GM12878 (cell line): Measurements from ENCODE around the gene MEG3. TPM values are rescaled to one million over a fixed set of nuclear protein-coding genes. Genes with fewer than 3 reads are reported as not detected.

Experiments
- ATAC-seq: fragments of 200-7000 bp; cut with Tn5 transposase; 3 replicates; pipeline ENCODE4 v1.9.1; 2020; ENCODE audit warnings: mild to moderate bottlenecking, moderate library complexity
- BruUV-seq: library from RNA; stranded (reverse); fragments of 400-500 nt; replicated peaks from 2 replicates; lab custom pipeline; 2021; lab: Mats Ljungman, UMichigan
- CTCF ChIA-PET: fragments of 300-600 bp; sonication (Branson Sonifier 250); formaldehyde crosslinking; extraction: SDS; loops from one replicate; lab custom pipeline; 2021; ENCODE audit warnings: inconsistent platforms; lab: Yijun Ruan, JAX
- POLR2A ChIA-PET: fragments of 350-600 bp; formaldehyde crosslinking; extraction: SDS; loops from one replicate; lab custom pipeline; 2021; ENCODE audit warnings: inconsistent platforms; lab: Charles Lee
- RAD21 ChIA-PET: fragments of 300-600 bp; sonication (Branson Sonifier 250); formaldehyde crosslinking; loops from one replicate; lab custom pipeline; 2023; ENCODE audit warnings: antibody characterized with exemption; ENCODE audit not compliant: unreplicated experiment; lab: Charles Lee
- SMC1A ChIA-PET: fragments of 300-600 bp; sonication (Branson Sonifier 250); formaldehyde crosslinking; loops from one replicate; lab custom pipeline; 2023; ENCODE audit not compliant: unreplicated experiment, uncharacterized antibody; lab: Charles Lee
- DNase-seq: peaks from one replicate; pipeline ENCODE4 v3.0.0-alpha.2; 2011; ENCODE audit warnings: low read depth, low spot score
- FAIRE-seq: peaks from 3 replicates; lab custom pipeline; 2011; peaks lifted over from hg19 to GRCh38; lab: Jason Lieb, UNC
- H2AFZ ChIP-seq: 2 replicates; pipeline ENCODE4 v1.6.0; 2011; ENCODE audit warnings: low read depth, low read length, control low read depth; ENCODE audit not compliant: control insufficient read depth
- H3K27ac ChIP-seq: 2 replicates; pipeline ENCODE4 v1.5.1; 2011; ENCODE audit warnings: control low read depth; ENCODE audit not compliant: control insufficient read depth, insufficient read depth
- H3K27me3 ChIP-seq, 2 experiments: replicated peaks in 1 of 2; 2 replicates each; pipeline versions ENCODE4 v1.6.0 to v1.6.1; 2011; ENCODE audit warnings: low read length in 1 of 2; ENCODE audit not compliant: control insufficient read depth in 2 of 2, insufficient read depth in 2 of 2
- H3K36me3 ChIP-seq, 2 experiments: 2 replicates each; pipeline ENCODE4 v1.5.1; 2011; ENCODE audit warnings: low read length in 1 of 2; ENCODE audit not compliant: control insufficient read depth in 2 of 2, insufficient read depth in 2 of 2
- H3K4me1 ChIP-seq: 2 replicates; pipeline ENCODE4 v1.6.1; 2011; ENCODE audit warnings: mild to moderate bottlenecking, low read length, moderate library complexity, mixed read lengths; ENCODE audit not compliant: control insufficient read depth, insufficient read depth
- H3K4me2 ChIP-seq: 2 replicates; pipeline ENCODE4 v1.6.0; 2011; ENCODE audit warnings: control low read depth; ENCODE audit not compliant: control insufficient read depth, insufficient read depth
- H3K4me3 ChIP-seq: fragments of 200-600 bp; sonication (generic); 2 replicates; pipeline ENCODE4 v1.5.1; 2016
- H3K79me2 ChIP-seq: 2 replicates; pipeline ENCODE4 v1.6.0; 2011; ENCODE audit warnings: low read length; ENCODE audit not compliant: control insufficient read depth, insufficient read depth
- H3K9ac ChIP-seq: 2 replicates; pipeline ENCODE4 v1.8.0; 2011; ENCODE audit warnings: low read length, control low read depth, mixed read lengths; ENCODE audit not compliant: control insufficient read depth, insufficient read depth
- H3K9me3 ChIP-seq: replicated peaks from 3 replicates; pipeline ENCODE4 v1.5.1; 2011; ENCODE audit warnings: mild to moderate bottlenecking, low read length; ENCODE audit not compliant: control insufficient read depth, insufficient read depth
- H4K20me1 ChIP-seq: 2 replicates; pipeline ENCODE4 v1.6.0; 2011; ENCODE audit not compliant: control insufficient read depth, insufficient read depth
- BHLHE40 ChIP-seq, 2 experiments: fragments of 450-650 bp in 1 of 2; IDR thresholded peaks; 2 replicates each; pipeline ENCODE4 v1.6.1; 2011 to 2017; ENCODE audit warnings: low read depth in 2 of 2, borderline replicate concordance in 1 of 2, improper control_type of control experiment in 1 of 2, low read length in 1 of 2, mild to moderate bottlenecking in 1 of 2
- CHD2 ChIP-seq: IDR thresholded peaks from 2 replicates; pipeline ENCODE4 v1.6.1; 2011; ENCODE audit warnings: low read depth, low read length, improper control_type of control experiment, borderline replicate concordance
- MTA2 ChIP-seq: fragments of 450-650 bp; IDR thresholded peaks from 2 replicates; pipeline ENCODE4 v1.6.1; 2016; ENCODE audit warnings: low read depth, mild to moderate bottlenecking, moderate library complexity
- POU2F2 ChIP-seq: IDR thresholded peaks from 3 replicates; pipeline ENCODE4 v1.6.1; 2011; ENCODE audit warnings: low read depth, mild to moderate bottlenecking, low read length, borderline replicate concordance
- RUNX3 ChIP-seq: IDR thresholded peaks from 2 replicates; pipeline ENCODE4 v1.6.1; 2012; ENCODE audit warnings: low read length, inconsistent platforms
- WGBS: methylation state at CpG from one replicate; pipeline ENCODE4 v1.1.6; 2016; ENCODE audit warnings: low lambda C conversion rate; ENCODE audit not compliant: insufficient replicate concordance, insufficient coverage; ENCODE audit errors: missing lambda C conversion rate; 5-methylcytosine and 5-hydroxymethylcytosine counted together
- in situ Hi-C: fragments of 300-500 bp; cut with MboI; formaldehyde crosslinking; loops from 9 replicates; pipeline ENCODE4 v1.14.3; 2018; ENCODE audit warnings: mixed read lengths
- intact Hi-C: fragments of 100-400 bp; cut with micrococcal nuclease; formaldehyde crosslinking; loops from one replicate; pipeline ENCODE4 v1.14.2; 2022; ENCODE audit not compliant: unreplicated experiment
- polyA plus RNA-seq, 11 experiments: library from polyadenylated mRNA; depleted of rRNA in 4 of 11; unstranded in 6 of 11; stranded (reverse) in 5 of 11; fragments of >200 nt; fragmentation: Nextera tagmentation in 4 of 11; fragmentation: Illumina TruSeq in 1 of 11; extraction: Ambion mirVana in 4 of 11; extraction: Trizol in 1 of 11; gene quantifications; 1 replicate in 1 of 11; 2 replicates in 10 of 11; pipeline versions ENCODE4 v1.2.1 to v1.2.3, GENCODE V29; 2011 to 2016; ENCODE audit warnings: inconsistent platforms in 2 of 11, missing spikeins in 2 of 11, low read depth in 1 of 11
- total RNA-seq, 4 experiments: library from RNA; depleted of rRNA in 3 of 4; stranded (reverse); fragments of >200 nt in 3 of 4; fragmentation: Illumina TruSeq in 1 of 4; extraction: Trizol in 1 of 4; gene quantifications; 2 replicates each; pipeline versions ENCODE4 v1.2.1 to v1.2.3, GENCODE V29; 2013 to 2021
- TF ChIP-seq, protein P1 (sequence below): fragments of 450-650 bp; IDR thresholded peaks from 2 replicates; pipeline ENCODE4 v1.6.1; 2014; ENCODE audit warnings: mild to moderate bottlenecking
- TF ChIP-seq, protein P2 (sequence below): fragments of 450-650 bp; IDR thresholded peaks from 2 replicates; pipeline ENCODE4 v1.6.1; 2017; ENCODE audit warnings: low read depth, mild to moderate bottlenecking, moderate library complexity
- TF ChIP-seq, protein P3 (sequence below): fragments of 450-650 bp; formaldehyde crosslinking; IDR thresholded peaks from 2 replicates; pipeline ENCODE4 v1.4.0; 2022; ENCODE audit warnings: mild to moderate bottlenecking, moderate library complexity

Gene MEG3
- total and polyA plus RNA-seq, 10 of the 15 experiments (the other 5 are each of a cell fraction or from before 2014, with no cell fraction given) = 0.03 to 2.9 (median 0.95) TPM; not detected in 7

DNA sequence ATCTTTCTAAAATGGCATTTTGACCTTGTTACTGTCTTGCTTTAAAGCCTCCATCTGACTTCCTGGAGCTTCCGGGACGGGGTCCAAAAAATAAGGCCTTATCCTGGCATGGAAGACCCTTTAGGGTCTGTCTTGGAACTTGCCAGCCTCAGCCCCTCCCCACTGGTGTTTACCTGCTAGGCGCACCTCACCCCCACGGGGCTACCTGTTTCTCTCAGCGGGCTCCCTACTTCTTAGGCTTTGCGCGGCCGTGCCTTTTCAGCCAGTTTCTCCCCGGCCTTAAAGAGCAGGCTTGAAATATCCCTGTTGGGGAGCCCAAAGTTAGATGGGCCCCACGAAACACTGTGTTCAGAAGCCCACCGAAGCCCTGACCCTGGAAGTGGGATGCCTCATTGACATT is 72.5 kb downstream of the MEG3 start:
- ChIA-PET SMC1A (no interaction called here), POLR2A (no interaction called here), CTCF (interaction anchor here (0.6 kb wide), 1 partner anchor 11 kb away, joined by 3 read pairs; no protein-coding TSS in a partner anchor), RAD21 (no interaction called here)
- no peak for DNase-seq
- in situ Hi-C loops (no loop called here), intact Hi-C loops (no loop called here)
- Histone ChIP-seq H3K4me3 (no peak overlapping the region), H3K9ac (no peak overlapping the region), H3K4me2 (no peak overlapping the region), H3K79me2 (no peaks in the 10 kb centered on the region), H3K9me3 (no peaks in the 10 kb centered on the region), H3K27me3 (no peaks in the 10 kb centered on the region; a peak in 2 of 4 replicates), H4K20me1 (no peaks in the 10 kb centered on the region), H3K27ac (no peak overlapping the region), H2AFZ (no peak overlapping the region), H3K4me1 (no peaks in the 10 kb centered on the region), H3K36me3 (no peaks in the 10 kb centered on the region)
- TF ChIP-seq, protein P1, sequence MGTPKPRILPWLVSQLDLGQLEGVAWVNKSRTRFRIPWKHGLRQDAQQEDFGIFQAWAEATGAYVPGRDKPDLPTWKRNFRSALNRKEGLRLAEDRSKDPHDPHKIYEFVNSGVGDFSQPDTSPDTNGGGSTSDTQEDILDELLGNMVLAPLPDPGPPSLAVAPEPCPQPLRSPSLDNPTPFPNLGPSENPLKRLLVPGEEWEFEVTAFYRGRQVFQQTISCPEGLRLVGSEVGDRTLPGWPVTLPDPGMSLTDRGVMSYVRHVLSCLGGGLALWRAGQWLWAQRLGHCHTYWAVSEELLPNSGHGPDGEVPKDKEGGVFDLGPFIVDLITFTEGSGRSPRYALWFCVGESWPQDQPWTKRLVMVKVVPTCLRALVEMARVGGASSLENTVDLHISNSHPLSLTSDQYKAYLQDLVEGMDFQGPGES = no peak
- ATAC-seq = no peak
- BruUV-seq = no TSS peak
- 32% methylated on average over 10 of the region's 11 CpGs for WGBS
- no peak for FAIRE-seq

DNA sequence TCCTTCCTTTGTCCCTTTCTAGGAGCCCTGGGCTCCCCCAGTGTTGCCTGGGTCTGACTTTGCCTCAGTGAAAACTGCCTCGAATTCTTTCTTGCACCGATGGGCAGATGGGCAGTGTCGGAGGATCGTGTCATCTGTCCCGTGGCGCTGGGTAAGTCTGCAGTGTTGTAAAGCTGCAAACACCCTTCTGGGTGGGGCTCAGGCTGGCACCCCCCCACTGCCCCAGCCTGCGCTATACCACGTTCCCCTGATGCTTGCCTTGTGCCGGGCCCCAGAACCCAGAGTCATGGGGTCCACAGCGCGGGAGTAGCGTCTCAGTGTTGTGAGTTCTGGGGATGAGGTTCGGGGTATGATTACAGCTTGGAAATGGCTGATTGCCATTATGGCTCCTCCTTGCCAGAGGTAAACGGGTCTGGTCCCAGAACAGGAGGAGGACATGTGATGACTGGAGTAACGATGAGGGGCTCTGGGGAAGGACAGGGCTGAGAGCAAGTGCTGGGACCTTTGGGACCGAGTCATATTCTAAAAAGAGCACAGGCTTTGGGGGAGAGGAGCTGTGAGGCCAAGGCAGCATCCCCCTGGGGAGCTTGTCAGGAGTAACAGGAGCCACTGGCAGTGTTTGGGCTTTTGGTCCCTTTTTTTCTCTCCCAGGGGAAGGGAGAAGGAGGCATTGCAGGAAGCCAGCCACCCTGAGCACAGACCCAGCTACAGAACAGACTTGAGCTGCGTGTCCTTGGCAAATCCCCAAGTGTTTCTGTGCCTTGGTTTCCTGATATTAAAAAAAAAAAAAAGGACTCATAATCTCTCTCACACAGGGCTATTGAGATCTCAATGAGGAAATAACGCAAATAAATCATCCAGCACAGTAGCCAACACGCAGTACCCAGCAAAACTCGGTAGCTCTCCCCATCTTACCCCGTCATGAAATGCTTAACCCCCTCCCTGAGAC is 73.3 kb downstream of the MEG3 start:
- ChIA-PET POLR2A (no interaction called here), CTCF (no interaction called here), SMC1A (no interaction called here), RAD21 (interaction anchor here (0.5 kb wide), 1 partner anchor 215 kb away, joined by 3 read pairs; no protein-coding TSS in a partner anchor)
- in situ Hi-C loops = no loop called here
- Histone ChIP-seq H3K9me3 (no peaks in the 10 kb centered on the region), H3K4me2 (no peak overlapping the region), H3K27ac (no peak overlapping the region), H3K9ac (no peak overlapping the region), H3K4me3 (no peak overlapping the region), H3K27me3 (no peaks in the 10 kb centered on the region; a peak in 2 of 4 replicates), H3K4me1 (no peaks in the 10 kb centered on the region), H4K20me1 (no peaks in the 10 kb centered on the region), H2AFZ (no peak overlapping the region), H3K36me3 (no peaks in the 10 kb centered on the region), H3K79me2 (no peaks in the 10 kb centered on the region)
- no TSS peak for BruUV-seq
- ATAC-seq = no peak
- no peak for FAIRE-seq
- no peak for DNase-seq
- intact Hi-C loops = no loop called here
- 39% methylated on average over 21 of the region's 21 CpGs for WGBS
- TF ChIP-seq, protein P2, sequence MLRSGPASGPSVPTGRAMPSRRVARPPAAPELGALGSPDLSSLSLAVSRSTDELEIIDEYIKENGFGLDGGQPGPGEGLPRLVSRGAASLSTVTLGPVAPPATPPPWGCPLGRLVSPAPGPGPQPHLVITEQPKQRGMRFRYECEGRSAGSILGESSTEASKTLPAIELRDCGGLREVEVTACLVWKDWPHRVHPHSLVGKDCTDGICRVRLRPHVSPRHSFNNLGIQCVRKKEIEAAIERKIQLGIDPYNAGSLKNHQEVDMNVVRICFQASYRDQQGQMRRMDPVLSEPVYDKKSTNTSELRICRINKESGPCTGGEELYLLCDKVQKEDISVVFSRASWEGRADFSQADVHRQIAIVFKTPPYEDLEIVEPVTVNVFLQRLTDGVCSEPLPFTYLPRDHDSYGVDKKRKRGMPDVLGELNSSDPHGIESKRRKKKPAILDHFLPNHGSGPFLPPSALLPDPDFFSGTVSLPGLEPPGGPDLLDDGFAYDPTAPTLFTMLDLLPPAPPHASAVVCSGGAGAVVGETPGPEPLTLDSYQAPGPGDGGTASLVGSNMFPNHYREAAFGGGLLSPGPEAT = no peak
- TF ChIP-seq POU2F2 (no peak), BHLHE40 (IDR thresholded peaks at IDR 0.05; ENCODE audit: borderline replicate concordance in 1 of 2, low read depth in 2 of 2, low read length in 1 of 2) (no peak), CHD2 (no peak), MTA2 (no peak), RUNX3 (no peak)
- TF ChIP-seq, protein P3, sequence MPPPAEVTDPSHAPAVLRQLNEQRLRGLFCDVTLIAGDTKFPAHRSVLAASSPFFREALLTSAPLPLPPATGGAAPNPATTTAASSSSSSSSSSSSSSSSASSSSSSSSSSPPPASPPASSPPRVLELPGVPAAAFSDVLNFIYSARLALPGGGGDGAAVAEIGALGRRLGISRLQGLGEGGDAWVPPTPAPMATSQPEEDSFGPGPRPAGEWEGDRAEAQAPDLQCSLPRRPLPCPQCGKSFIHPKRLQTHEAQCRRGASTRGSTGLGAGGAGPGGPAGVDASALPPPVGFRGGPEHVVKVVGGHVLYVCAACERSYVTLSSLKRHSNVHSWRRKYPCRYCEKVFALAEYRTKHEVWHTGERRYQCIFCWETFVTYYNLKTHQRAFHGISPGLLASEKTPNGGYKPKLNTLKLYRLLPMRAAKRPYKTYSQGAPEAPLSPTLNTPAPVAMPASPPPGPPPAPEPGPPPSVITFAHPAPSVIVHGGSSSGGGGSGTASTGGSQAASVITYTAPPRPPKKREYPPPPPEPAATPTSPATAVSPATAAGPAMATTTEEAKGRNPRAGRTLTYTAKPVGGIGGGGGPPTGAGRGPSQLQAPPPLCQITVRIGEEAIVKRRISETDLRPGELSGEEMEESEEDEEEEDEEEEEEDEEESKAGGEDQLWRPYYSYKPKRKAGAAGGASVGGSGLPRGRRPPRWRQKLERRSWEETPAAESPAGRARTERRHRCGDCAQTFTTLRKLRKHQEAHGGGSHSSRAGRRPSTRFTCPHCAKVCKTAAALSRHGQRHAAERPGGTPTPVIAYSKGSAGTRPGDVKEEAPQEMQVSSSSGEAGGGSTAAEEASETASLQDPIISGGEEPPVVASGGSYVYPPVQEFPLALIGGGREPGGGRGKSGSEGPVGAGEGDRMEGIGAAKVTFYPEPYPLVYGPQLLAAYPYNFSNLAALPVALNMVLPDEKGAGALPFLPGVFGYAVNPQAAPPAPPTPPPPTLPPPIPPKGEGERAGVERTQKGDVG = no peak
